HG03520 (cell line): ENCODE measurements around the gene XRCC3.
"Not testable (repeated sequence)": the region's sequence is repeated elsewhere in the genome, so short reads cannot be mapped to it uniquely, and the experiment has no call there.

Experiments used
- ATAC-seq: cut with Tn5 transposase; IDR thresholded peaks from one replicate; pipeline ENCODE4 v1.9.1; 2021; ENCODE audit warnings: mild to moderate bottlenecking, moderate library complexity; ENCODE audit not compliant: unreplicated experiment

XRCC3 gene

DNA sequence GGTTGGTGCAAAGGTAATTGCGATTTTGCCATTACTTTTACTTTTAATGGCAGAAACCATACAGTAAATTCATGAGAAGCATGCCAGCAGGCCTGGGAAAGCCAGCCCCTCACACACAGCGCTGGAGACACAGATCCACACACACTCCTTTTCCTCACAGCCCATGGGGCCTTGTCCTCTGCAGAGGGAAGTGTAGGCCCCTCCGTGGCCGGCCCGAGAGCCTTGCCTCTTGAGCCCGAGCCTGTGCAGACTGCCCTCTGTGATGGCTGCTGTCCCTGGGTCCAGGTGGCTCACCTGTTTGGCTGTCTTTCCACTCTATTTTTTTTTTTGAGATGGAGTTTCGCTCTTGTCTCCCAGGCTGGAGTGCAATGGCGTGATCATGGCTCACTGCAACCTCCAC, 39.3 kb downstream of the XRCC3 start:
- no peak for ATAC-seq

DNA sequence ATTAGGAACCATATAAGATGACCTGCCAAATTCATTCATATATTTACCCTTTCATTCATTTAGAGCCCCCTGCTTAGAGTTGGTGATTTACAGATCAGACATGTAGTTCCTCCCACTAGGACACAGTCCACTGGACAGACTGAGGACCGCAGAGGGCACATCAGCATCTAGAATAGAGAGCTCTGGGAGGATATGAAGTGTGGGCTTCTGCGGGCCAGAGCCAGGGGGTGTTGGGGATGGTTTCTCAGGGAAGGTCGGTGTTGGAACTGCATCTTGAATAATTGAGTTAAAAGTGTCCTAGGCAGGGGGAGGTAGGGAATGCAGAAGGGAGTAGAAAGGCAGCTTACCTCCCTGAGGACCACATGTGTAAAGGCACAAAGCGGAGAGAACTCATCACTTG, 43.3 kb downstream of the XRCC3 start:
- no peak for ATAC-seq

DNA sequence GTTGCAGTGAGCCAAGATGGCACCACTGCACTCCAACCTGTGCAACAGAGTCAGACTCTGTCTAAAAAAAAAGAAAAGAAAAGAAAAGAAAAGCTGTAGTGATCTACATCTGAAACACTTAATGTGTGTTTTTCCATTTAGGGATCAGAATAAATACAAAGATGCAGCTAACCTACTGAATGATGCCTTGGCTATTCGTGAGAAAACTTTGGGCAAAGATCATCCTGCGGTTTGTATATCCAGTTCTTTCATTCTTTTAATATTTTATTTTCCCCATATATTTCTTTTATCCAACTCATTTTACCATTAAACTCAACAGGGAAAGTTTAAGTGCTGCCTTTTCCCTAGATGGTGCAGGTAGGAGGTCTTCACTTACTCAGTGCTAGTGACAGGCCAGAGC, 45.9 kb downstream of the XRCC3 start:
- no peak for ATAC-seq

DNA sequence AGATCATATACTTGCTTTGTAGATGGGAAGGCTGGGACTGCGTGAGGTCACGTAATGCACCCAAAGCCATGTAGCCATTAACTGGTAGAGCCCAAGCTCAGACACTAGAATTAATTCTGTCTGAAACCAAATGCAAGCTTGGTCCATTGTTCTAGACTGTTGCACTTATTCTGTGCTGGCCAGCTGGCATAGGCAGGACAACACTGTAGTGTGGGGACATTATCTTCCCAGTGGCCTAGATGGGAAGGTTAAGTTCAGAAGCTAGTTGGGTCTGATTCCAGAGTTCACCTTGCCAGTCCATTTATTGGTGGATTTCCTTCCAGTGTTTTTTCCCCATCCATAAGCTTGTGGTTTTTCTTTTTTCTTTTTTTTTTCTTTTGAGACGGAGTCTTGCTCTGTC, 47.1 kb downstream of the XRCC3 start:
- ATAC-seq: no peak

DNA sequence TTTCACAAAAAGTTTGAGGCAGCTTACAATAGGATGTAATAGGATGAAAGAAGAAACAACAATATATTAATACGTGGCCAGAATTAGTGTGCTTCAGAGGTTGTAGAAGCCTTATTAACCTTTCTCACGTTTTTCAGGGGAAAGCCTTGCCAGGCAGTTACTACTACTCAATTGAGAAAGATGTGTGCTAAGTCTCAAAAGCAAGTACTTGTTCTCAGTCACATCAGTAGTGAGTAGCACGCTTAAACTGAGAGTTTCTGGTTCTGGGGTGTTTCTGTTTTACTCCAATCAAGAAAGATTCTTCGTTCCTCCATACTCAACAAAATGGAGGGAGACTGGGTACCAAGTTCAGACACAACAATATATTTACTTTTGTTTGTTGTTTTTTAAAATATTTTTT, 47.6 kb downstream of the XRCC3 start:
- no peak for ATAC-seq

DNA sequence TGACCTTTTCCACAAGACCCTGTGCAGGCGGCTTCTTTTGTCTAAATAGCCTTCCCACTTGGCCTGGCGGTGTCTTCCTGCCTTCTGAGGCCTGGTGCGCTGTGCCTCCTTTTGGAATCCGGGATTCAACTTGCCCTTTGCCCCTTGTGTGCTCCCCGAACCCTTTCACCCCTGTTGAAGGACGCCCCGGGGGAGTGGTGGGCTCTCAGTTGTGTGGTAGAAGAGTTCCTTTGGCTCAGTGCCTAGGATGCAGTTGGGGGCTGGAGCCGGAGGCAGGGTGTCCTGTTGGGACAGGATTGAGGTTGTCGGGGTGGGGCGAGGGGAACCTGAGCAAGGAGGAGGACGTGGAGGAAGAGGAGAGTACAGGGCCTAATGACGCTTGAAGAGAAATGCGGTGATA, 51.7 kb downstream of the XRCC3 start:
- no peak for ATAC-seq

DNA sequence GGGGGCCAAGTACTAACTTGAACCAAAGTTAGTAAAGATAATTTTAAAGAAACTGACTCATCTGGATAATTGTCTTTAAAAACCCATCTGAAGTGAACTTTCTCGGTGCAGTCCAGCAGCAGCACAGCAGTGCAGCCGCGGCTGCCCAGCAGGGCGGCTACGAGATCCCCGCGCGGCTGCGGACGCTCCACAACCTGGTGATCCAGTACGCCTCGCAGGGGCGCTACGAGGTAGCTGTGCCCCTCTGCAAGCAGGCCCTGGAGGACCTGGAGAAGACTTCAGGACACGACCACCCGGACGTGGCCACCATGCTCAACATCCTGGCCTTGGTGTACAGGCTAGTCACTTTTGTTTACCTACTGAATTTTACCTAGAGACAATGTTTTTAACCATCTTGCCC, 52.7 kb downstream of the XRCC3 start:
- no peak for ATAC-seq

DNA sequence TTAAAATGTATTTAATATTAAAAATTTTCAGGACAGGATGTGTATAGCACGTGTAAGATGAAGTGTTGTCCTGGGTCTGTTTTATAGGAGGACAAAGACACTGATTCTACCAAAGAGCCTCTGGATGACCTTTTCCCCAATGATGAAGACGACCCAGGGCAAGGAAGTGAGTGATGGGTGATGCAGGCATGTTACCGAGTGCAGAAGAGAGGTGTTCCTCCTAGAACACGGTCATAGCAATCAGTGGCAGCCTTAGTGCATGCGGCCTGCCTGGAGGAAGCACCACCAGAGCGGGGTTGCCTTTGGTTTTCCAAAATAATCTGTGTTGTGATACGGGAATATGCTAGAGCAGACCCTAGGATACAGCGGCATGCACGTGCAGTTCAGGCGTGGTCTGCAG, 53.2 kb downstream of the XRCC3 start:
- no peak for ATAC-seq

DNA sequence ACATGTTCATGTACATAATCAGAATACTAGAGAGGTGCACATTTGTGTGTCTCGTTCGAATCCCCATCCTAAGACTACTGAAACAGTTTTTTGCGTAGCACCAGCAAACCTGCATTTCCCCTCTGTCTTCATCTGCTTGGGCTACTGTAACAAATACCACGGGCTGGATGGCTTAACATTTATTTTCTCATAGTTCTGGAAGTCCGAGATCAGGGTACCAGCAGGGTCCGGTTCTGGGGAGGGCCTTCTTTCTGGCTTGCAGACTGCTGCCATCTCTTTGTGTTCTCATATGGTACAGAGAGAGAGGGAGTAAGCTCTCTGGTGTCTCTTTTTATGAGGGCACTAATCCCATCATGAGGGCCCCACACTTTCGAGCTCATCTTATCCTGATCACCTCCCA, 55.6 kb downstream of the XRCC3 start:
- no peak for ATAC-seq

DNA sequence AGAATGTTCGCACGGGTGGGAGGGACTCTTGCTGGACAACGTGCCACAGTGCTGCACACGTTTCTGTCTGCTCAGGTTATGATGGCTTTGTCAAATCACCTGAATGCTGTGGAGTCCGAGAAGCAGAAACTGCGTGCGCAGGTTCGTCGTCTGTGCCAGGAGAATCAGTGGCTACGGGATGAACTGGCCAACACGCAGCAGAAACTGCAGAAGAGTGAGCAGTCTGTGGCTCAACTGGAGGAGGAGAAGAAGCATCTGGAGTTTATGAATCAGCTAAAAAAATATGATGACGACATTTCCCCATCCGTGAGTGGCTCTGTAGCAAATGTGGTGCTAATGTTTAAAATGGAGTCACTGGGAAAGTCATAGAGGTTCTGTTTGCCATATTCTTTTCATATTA, 57.8 kb downstream of the XRCC3 start:
- ATAC-seq: no peak

DNA sequence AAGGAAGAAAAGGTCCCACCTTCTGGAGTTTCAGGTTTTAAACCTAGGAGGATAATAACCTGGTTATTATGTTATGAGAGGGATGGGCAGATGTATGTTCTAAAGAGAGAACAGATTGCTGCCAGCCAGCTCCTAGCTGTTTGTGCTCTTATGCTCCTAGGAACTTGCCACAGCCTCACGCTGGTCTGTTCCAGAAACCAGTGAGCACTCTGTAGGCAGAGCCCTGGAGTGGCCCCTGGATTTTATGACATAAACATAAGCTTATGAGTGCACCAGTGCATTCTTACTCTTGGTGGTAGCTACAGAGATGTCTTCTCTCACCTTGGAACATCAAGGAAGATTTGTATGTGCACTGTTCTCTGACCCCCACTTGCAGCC, 58.5 kb downstream of the XRCC3 start:
- no peak for ATAC-seq

DNA sequence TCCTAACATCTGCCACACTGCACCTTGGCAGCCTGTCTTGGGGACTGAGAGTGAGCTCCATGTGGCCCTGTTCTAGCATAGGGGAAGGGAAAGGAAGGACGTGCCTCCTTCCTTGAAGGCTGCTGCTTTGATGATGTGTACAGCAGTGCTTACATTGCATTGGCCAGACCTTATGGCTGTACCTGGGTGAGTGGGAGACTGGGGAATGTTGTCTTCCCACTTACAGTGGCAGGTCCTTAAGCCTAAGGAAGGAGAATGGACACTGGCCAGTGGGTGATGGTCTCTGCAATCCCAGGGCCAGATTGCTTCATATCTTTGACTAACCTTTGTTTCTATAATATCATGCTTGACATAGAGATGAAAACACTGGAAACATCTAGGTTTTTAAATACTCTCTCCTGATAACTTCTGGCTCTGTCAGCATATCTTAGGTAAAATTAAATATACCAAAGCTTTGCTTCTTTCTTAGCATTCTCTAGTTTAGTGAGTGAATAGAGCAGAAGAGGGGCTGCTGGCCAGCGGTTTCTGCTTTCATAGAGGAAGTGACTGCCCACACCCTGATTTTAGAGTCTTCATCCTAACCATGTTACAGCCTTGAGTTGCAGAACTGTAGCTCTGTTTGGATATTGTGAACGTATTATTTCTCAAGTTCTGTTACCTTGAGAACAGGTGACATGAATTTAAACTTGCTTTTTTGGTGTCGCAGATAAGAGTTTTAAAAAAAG, 59.1 kb downstream of the XRCC3 start:
- ATAC-seq: no peak

DNA sequence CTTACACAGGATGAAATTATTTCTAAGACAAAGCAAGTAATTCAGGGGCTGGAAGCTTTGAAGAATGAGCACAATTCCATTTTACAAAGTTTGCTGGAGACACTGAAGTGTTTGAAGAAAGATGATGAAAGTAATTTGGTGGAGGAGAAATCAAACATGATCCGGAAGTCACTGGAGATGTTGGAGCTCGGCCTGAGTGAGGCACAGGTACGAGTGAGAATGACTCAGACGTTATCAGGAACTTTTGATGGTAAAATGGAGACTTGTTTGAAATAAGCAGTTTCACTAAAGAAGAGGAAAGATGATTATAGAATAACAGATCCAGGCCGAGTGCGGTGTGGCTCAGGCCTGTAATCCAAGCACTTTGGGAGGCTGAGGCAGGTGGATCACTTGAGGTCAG, 60.6 kb downstream of the XRCC3 start:
- ATAC-seq: no peak

DNA sequence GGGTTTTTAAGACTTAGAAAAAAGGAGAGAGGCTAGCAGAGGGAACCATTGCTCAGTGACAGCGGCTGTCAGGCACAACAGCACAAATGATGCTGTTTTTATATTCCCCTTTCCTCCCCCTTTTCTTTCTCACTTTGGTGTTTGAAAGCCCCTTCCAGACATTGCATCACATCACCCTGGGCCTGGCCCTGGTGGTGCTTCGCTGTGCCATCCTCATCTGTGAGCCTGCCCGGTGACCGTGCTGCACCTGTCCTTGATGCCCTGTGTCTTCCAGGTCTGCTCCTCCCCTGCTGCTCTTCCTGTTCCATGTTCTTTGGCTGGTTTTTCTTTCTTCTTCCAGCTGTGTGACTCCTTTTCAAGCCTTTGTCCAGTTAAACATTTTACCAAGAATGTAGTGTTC, 61.4 kb downstream of the XRCC3 start:
- ATAC-seq: no peak

DNA sequence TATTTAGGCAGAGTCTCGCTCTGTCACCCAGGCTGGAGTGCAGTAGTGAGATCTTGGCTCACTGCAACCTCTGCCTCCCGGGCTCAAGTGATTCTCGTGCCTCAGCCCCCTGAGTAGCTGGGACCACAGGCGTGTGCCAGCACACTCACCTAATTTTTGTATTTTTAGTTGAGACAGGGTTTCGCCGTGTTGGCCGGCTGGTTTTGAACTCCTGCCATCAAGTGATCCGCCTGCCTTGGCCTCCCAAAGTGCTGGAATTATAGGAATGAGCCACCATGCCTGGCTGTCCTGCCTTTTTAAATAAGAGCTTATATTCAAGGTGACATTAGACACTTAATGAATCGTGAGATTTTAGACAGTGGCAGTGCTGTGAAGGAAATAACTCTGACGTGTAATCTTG, 61.9 kb downstream of the XRCC3 start:
- not testable (repeated sequence) for ATAC-seq

DNA sequence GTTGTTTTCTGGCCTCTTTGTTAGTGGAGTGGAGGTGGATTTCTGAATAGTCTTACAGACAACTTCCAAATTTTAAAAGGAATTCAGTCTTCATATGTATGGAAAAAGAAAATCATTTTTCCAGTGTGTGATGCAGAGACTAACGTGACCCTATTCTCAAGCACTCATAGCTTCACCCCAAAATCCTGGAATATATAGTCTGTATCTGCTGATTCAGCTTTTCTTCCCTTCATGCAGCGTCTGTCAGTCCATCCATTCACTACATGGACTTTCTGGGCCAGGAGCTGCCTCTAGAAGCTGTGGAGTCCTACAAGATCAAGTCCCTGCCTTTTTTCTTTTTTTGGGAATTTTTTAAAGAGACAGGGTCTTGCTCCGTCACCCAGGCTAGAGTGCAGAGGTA, 62.4 kb downstream of the XRCC3 start:
- no peak for ATAC-seq

DNA sequence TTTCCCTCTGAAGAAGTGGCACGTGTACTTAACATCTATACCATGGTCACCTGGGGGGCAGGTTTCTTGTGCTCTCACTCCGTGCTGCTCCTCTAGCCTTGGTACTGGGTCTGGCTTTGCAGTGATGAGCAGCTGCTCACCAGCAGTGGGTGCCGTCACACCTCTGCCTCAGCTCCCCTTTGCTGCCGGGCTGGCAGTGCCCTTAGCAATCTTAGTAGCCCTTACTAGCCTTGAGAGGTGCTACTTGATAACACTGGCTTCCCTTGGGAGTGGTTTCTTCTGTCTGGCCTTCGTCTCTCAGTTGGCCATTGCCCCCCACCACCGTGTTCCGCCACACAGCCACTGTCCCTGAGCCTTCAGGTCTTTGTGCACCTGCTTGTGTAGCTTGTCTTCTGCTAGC, 63.7 kb downstream of the XRCC3 start:
- no peak for ATAC-seq

DNA sequence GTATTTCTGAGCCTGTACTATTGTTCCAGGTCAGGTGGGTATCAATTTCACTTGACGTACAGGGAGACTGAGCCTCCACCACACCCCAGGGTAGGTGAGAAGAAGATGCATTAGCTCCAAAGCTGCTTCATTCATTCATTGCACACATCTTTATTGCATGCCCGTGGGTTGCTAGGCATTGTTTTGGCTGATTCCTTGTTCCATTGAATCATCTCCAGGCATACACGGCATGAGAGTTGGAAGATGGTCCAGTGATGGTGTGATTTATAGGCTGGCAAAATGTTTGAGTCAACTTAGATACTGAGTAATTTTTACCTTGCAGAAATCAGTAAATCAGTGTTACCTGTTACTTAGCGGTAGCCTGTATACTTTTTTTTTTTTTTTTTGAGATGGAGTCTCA, 65.0 kb downstream of the XRCC3 start:
- ATAC-seq: no peak

DNA sequence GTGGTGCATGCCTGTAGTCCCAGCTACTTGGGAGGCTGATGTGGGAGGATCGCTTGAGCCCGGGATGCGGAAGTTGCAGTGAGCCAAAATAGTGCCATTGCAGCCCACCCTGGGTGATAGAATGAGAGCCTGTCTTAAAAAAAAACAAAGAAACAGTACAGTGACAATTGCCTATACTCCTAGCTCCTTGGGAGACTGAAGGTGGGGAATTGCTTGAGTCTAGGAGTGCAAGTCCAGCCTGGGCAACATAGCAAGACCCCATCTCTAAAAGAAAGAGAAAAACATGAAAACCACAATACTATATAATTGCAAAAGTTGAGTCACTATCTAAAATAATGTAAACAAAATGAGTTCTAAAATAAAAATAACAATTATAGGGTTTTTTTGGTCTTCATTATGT, 66.2 kb downstream of the XRCC3 start:
- no peak for ATAC-seq
